ENCODE measurements around the gene ENTPD8.

The ENTPD8 gene

GRCh38 chr9:137435980-137436760 is 5.0 kb downstream of the ENTPD8 start:
- TF ChIP-seq, protein P1, sequence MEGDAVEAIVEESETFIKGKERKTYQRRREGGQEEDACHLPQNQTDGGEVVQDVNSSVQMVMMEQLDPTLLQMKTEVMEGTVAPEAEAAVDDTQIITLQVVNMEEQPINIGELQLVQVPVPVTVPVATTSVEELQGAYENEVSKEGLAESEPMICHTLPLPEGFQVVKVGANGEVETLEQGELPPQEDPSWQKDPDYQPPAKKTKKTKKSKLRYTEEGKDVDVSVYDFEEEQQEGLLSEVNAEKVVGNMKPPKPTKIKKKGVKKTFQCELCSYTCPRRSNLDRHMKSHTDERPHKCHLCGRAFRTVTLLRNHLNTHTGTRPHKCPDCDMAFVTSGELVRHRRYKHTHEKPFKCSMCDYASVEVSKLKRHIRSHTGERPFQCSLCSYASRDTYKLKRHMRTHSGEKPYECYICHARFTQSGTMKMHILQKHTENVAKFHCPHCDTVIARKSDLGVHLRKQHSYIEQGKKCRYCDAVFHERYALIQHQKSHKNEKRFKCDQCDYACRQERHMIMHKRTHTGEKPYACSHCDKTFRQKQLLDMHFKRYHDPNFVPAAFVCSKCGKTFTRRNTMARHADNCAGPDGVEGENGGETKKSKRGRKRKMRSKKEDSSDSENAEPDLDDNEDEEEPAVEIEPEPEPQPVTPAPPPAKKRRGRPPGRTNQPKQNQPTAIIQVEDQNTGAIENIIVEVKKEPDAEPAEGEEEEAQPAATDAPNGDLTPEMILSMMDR (conservative IDR thresholded peaks at IDR 0.05; ENCODE audit: low read depth) = no peak
- DNase-seq (ENCODE audit: low spot score) = peak; percentile 96
- ChIA-PET CTCF (interaction anchor here (0.6 to 1.8 kb wide), 6 partner anchors 9 to 1210 kb away, joined by 3 to 10 read pairs (median 4); partner anchors contain the start of gene NRARP), POLR2A (ENCODE audit: low non-redundant PET) (no interaction called here)
- H3K27ac ChIP-seq = peak overlapping the region; percentile 84

DNA sequence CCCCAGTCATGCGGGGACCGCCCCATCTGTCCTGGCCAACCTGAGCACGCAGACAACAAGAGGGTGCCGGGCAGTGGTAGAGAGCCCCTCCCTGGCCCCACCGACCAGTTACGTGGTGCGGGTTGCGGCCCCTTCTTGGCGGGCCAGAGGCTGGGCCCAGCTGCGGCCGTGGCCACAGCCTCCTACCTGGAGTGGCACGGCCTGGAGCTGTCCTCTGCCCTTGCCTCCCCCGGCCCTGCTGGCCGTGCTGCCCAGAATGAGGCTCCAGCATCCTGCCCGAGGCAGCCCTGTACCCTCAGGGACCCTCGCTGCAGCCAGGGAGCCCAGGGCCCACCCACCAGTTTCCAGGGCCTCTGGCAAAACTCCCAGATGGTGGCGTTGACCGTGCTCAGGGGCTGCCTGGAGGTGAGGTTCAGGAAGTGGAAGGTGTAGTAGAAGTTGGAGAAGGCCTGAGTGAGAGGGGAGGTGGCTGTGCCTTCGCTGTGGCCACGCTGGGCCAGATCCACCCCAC is 5.7 kb downstream of the ENTPD8 start:
- POLR2A ChIA-PET (ENCODE audit: low non-redundant PET) = no interaction called here
- CTCF ChIA-PET = interaction anchor here (0.6 kb wide), 2 partner anchors 10 to 174 kb away, joined by 4 read pairs; no protein-coding TSS in a partner anchor
- TF ChIP-seq, protein P1 (conservative IDR thresholded peaks at IDR 0.05; ENCODE audit: low read depth) = no peak
- DNase-seq (ENCODE audit: low spot score) = no peak
- H3K27ac ChIP-seq = peak overlapping the region; percentile 84

GRCh38 chr9:137434498-137435380 is 6.4 kb downstream of the ENTPD8 start:
- no peak for DNase-seq (ENCODE audit: low spot score)
- TF ChIP-seq, protein P1 (conservative IDR thresholded peaks at IDR 0.05; ENCODE audit: low read depth) = no peak
- peak overlapping the region; percentile 84 for H3K27ac ChIP-seq
- CTCF ChIA-PET = interaction anchor here (0.6 kb wide), 1 partner anchor 220 kb away, joined by 3 read pairs; no protein-coding TSS in a partner anchor
- POLR2A ChIA-PET (ENCODE audit: low non-redundant PET) = no interaction called here

DNA sequence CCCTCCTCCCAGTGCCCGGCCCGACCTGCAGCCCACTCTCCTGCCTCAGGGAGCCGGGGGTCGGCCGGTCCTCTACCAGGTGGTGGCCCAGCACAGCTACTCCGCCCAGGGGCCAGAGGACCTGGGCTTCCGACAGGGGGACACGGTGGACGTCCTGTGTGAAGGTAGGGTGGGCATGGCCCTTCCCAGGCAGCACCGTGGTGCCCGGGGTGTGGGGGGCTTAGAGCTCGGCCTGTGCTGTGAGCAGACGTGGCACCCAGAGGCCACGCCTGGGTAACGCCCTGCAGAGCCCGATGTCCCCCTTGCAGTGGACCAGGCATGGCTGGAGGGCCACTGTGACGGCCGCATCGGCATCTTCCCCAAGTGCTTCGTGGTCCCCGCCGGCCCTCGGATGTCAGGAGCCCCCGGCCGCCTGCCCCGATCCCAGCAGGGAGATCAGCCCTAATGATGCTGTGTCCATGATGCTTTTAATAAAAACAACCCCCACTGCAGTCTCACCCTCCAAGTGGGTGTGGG is 7.2 kb downstream of the ENTPD8 start:
- H3K27ac ChIP-seq = peak overlapping the region; percentile 20
- no peak for DNase-seq (ENCODE audit: low spot score)
- POLR2A ChIA-PET (ENCODE audit: low non-redundant PET) = no interaction called here
- TF ChIP-seq, protein P1 (conservative IDR thresholded peaks at IDR 0.05; ENCODE audit: low read depth) = no peak
- CTCF ChIA-PET = interaction anchor here (0.6 to 1.2 kb wide), 2 partner anchors 157 to 219 kb away, joined by 3 to 4 read pairs; partner anchors contain the start of gene TOR4A

DNA sequence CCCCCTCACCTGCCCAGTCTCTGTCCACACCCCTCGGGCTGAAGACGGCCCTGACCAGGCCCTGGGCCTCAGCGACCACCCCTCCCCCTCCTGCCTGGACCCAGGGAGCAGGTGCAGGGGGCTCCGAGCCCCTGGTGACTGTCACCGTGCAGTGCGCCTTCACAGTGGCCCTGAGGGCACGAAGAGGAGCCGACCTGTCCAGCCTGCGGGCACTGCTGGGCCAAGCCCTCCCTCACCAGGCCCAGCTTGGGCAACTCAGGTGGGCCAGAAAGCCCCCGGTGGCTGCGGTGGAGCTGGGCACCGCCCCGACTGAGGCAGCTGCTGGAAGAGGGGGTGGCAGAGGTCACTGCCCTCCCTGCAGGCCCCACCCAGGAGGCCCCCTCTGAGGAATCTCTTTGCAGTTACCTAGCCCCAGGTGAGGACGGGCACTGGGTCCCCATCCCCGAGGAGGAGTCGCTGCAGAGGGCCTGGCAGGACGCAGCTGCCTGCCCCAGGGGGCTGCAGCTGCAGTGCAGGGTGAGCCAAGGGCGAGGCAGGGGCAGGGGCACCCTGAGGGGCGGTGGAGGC is 7.7 kb downstream of the ENTPD8 start:
- POLR2A ChIA-PET (ENCODE audit: low non-redundant PET) = no interaction called here
- DNase-seq (ENCODE audit: low spot score) = no peak
- TF ChIP-seq, protein P1 (conservative IDR thresholded peaks at IDR 0.05; ENCODE audit: low read depth) = no peak
- CTCF ChIA-PET = interaction anchor here (1.2 kb wide), 1 partner anchor 156 kb away, joined by 4 read pairs; the partner anchor contains the start of gene TOR4A
- no peak overlapping the region for H3K27ac ChIP-seq

All from RWPE1 (cell line).